Smooth muscle cell (in vitro differentiated cells): ENCODE measurements around the gene FNDC3B. TPM values are rescaled to one million over a fixed set of nuclear protein-coding genes. Genes with fewer than 3 reads are reported as not detected.

Source experiments
- DNase-seq: peaks from one replicate; lab custom pipeline; 2025; ENCODE audit not compliant: unreplicated experiment; lab: John Stamatoyannopoulos, UW
- H2AFZ ChIP-seq: fragments of 200-600 bp; sonication (generic); 2 replicates; pipeline ENCODE4 v1.6.0; 2016; ENCODE audit warnings: antibody characterized with exemption, low read depth, mild to moderate bottlenecking
- H3F3A ChIP-seq: fragments of 200-600 bp; sonication (generic); 2 replicates; pipeline ENCODE4 v1.6.0; 2017; ENCODE audit warnings: antibody characterized with exemption, low read depth
- H3K27ac ChIP-seq: fragments of 200-600 bp; sonication (generic); 2 replicates; pipeline ENCODE4 v1.5.1; 2016; ENCODE audit warnings: low read depth, mild to moderate bottlenecking
- H3K27me3 ChIP-seq: fragments of 200-600 bp; sonication (generic); 2 replicates; pipeline ENCODE4 v1.6.1; 2016; ENCODE audit warnings: low read depth, mild to moderate bottlenecking
- H3K36me3 ChIP-seq: fragments of 200-600 bp; sonication (generic); 2 replicates; pipeline ENCODE4 v1.5.1; 2016; ENCODE audit warnings: low read depth
- H3K4me1 ChIP-seq: fragments of 200-600 bp; sonication (generic); 2 replicates; pipeline ENCODE4 v1.5.1; 2016; ENCODE audit warnings: low read depth
- H3K4me2 ChIP-seq: fragments of 200-600 bp; sonication (generic); 2 replicates; pipeline ENCODE4 v1.6.0; 2016; ENCODE audit warnings: mild to moderate bottlenecking
- H3K4me3 ChIP-seq: fragments of 200-600 bp; sonication (generic); 2 replicates; pipeline ENCODE4 v1.5.1; 2016; ENCODE audit warnings: mild to moderate bottlenecking
- H3K79me2 ChIP-seq: fragments of 200-600 bp; sonication (generic); 2 replicates; pipeline ENCODE4 v1.6.0; 2016; ENCODE audit warnings: low read depth, mild to moderate bottlenecking
- H3K9ac ChIP-seq: fragments of 200-600 bp; sonication (generic); 2 replicates; pipeline ENCODE4 v1.6.0; 2016; ENCODE audit warnings: low read depth
- H3K9me3 ChIP-seq: fragments of 200-600 bp; sonication (generic); replicated peaks from 2 replicates; pipeline ENCODE4 v1.5.1; 2016; ENCODE audit warnings: low read depth
- H4K20me1 ChIP-seq: fragments of 200-600 bp; sonication (generic); 2 replicates; pipeline ENCODE4 v1.6.0; 2016; ENCODE audit warnings: low read depth
- WGBS: methylation state at CpG from one replicate; pipeline ENCODE4 v1.1.7; 2016; ENCODE audit warnings: low lambda C conversion rate; 5-methylcytosine and 5-hydroxymethylcytosine counted together
- polyA plus RNA-seq: library from polyadenylated mRNA; unstranded; fragments of >200 nt; fragmentation: Nextera tagmentation; extraction: Ambion mirVana; gene quantifications from 2 replicates; pipeline ENCODE4 v1.2.1, GENCODE V29; 2016
- total RNA-seq: library from RNA; depleted of rRNA; stranded (reverse); fragments of >200 nt; gene quantifications from 2 replicates; pipeline ENCODE4 v1.2.3, GENCODE V29; 2014
- TF ChIP-seq, protein P1 (sequence below): fragments of 200-600 bp; sonication (generic); IDR thresholded peaks from 2 replicates; pipeline ENCODE4 v1.5.1; 2017; ENCODE audit warnings: borderline replicate concordance, mild to moderate bottlenecking, antibody characterized with exemption; ENCODE audit not compliant: insufficient read depth, poor library complexity, severe bottlenecking

FNDC3B gene
- total and polyA plus RNA-seq, 2 experiments from 2014 or later = 149 to 294 TPM

DNA sequence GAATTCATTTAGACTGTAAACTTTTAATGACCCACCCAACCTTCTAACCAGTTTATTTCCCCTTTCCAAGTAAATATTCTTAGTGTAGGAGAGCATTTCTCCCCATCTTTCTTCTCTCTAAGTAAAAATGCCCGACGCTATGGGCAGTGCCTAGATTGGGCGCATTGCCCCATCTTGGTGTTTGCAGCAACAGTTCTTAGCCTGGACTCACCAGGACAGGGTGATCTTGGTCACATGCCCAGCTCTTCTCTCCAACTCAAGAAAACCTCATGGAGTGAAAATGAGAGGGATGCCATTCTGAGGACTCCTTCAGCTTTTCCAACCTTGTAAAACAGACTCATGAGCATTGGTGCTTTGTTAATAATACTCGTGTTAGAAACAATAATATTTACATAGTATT lies 332.2 kb downstream of the FNDC3B start:
- H3K4me3 ChIP-seq = no peak overlapping the region
- H3K9ac ChIP-seq = no peak overlapping the region
- H3F3A ChIP-seq = peaks cover 29% of the 10 kb centered on the region
- no peak overlapping the region for H3K27ac ChIP-seq
- H3K27me3 ChIP-seq = no peaks in the 10 kb centered on the region
- peaks cover 7% of the 10 kb centered on the region for H3K4me1 ChIP-seq
- peaks cover 99% of the 10 kb centered on the region for H4K20me1 ChIP-seq
- peaks cover 2% of the 10 kb centered on the region for H3K36me3 ChIP-seq
- H3K9me3 ChIP-seq = no peaks in the 10 kb centered on the region
- no peak for DNase-seq
- no peak overlapping the region for H3K4me2 ChIP-seq
- peaks cover 52% of the 10 kb centered on the region for H3K79me2 ChIP-seq
- no peak overlapping the region for H2AFZ ChIP-seq
- WGBS = 97% methylated on average over 4 of the region's 4 CpGs
- TF ChIP-seq, protein P1, sequence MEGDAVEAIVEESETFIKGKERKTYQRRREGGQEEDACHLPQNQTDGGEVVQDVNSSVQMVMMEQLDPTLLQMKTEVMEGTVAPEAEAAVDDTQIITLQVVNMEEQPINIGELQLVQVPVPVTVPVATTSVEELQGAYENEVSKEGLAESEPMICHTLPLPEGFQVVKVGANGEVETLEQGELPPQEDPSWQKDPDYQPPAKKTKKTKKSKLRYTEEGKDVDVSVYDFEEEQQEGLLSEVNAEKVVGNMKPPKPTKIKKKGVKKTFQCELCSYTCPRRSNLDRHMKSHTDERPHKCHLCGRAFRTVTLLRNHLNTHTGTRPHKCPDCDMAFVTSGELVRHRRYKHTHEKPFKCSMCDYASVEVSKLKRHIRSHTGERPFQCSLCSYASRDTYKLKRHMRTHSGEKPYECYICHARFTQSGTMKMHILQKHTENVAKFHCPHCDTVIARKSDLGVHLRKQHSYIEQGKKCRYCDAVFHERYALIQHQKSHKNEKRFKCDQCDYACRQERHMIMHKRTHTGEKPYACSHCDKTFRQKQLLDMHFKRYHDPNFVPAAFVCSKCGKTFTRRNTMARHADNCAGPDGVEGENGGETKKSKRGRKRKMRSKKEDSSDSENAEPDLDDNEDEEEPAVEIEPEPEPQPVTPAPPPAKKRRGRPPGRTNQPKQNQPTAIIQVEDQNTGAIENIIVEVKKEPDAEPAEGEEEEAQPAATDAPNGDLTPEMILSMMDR = no peak

DNA sequence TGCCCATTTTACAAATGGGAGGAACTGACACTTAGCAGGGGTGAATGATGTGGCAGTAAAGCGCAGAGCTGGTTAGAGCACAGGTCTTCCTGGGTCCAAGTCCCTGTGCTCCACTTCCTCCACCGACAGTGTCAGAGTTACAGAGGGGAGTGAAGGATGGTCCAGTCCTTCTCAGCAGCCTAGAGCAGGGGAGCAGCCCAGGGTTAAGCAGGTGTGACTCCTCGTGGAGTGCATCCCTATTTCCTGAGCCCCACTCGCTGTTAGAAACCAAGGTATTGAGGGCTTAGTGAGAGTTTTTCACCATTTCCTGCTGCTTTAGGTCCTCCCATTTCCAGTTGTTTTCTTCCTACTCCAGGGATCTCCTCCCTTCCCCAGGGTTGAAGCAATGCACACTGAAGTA lies 333.5 kb downstream of the FNDC3B start:
- peaks cover 16% of the 10 kb centered on the region for H3F3A ChIP-seq
- peaks cover 63% of the 10 kb centered on the region for H3K79me2 ChIP-seq
- H3K4me1 ChIP-seq = no peaks in the 10 kb centered on the region
- H3K9me3 ChIP-seq = no peaks in the 10 kb centered on the region
- H3K4me3 ChIP-seq = no peak overlapping the region
- no peak overlapping the region for H2AFZ ChIP-seq
- H3K27ac ChIP-seq = no peak overlapping the region
- peaks cover 99% of the 10 kb centered on the region for H4K20me1 ChIP-seq
- TF ChIP-seq, protein P1 = no peak
- H3K27me3 ChIP-seq = no peaks in the 10 kb centered on the region
- peaks cover 7% of the 10 kb centered on the region for H3K36me3 ChIP-seq
- H3K9ac ChIP-seq = no peak overlapping the region
- H3K4me2 ChIP-seq = no peak overlapping the region
- no peak for DNase-seq
- WGBS = 95% methylated on average over 4 of the region's 4 CpGs

DNA sequence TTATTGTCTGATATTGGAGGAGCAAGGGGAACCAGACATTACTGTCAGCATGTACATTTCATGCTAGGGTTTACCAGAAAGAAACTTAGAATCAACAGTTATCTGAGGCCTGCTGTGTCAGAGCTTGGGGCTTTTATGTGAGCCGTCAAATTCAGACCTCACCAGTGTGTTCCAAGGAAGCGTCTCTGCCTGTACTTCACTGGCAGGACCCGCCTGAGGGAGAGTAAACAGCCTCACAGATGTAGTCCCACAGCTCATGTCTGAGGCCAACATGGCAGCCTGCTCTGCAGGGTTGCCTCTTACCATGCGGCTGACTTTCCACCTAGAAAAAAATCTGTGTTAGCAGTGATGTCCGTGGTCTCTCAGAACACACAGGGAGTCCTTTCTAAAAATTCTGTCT lies 334.5 kb downstream of the FNDC3B start:
- H3F3A ChIP-seq = peaks cover 15% of the 10 kb centered on the region
- H3K4me1 ChIP-seq = no peaks in the 10 kb centered on the region
- peaks cover 99% of the 10 kb centered on the region for H4K20me1 ChIP-seq
- peaks cover 60% of the 10 kb centered on the region for H3K79me2 ChIP-seq
- TF ChIP-seq, protein P1 = no peak
- WGBS = 82% methylated on average over 5 of the region's 5 CpGs
- H2AFZ ChIP-seq = no peak overlapping the region
- peaks cover 15% of the 10 kb centered on the region for H3K36me3 ChIP-seq
- H3K27me3 ChIP-seq = no peaks in the 10 kb centered on the region
- no peak overlapping the region for H3K9ac ChIP-seq
- H3K4me2 ChIP-seq = no peak overlapping the region
- no peak overlapping the region for H3K4me3 ChIP-seq
- H3K9me3 ChIP-seq = no peaks in the 10 kb centered on the region
- no peak for DNase-seq
- H3K27ac ChIP-seq = peak overlapping the region; percentile 15

DNA sequence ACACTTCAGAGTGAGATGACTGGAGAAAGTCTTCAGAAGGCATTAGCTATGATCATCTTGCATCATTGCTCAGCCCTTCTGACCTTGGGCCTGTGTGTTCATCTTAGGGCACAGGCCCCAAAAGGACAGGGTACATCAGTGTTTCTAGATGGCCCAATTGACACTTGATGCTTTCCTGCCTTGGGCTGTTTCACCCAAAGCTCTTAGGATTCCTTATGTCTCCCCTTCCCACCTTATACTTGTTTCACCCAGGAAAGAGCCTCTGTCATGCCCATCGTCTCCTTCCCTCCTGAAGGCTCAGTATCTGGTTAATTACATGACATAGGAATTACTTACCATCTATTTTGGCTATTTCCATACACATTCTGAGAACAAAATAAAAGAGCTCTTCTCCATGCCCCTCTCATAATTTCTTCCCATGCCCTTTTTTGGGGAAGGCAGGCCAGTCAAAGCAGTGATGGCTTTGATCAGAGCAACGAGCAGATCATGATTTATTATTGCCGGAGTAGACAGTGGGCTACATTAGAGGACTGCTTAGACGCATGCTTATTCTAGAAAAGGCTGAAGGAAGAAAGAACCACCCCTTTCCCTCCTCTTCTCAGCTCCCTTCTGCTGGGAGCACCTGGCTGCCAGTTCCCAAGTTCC lies 335.9 kb downstream of the FNDC3B start:
- H3K9me3 ChIP-seq = no peaks in the 10 kb centered on the region
- WGBS = 95% methylated on average over 4 of the region's 4 CpGs
- H3K4me2 ChIP-seq = no peak overlapping the region
- H3K9ac ChIP-seq = no peak overlapping the region
- TF ChIP-seq, protein P1 = no peak
- H3K27ac ChIP-seq = no peak overlapping the region
- no peaks in the 10 kb centered on the region for H3K4me1 ChIP-seq
- H3K36me3 ChIP-seq = peaks cover 25% of the 10 kb centered on the region
- DNase-seq = no peak
- H3K79me2 ChIP-seq = peaks cover 59% of the 10 kb centered on the region
- no peak overlapping the region for H3K4me3 ChIP-seq
- no peak overlapping the region for H2AFZ ChIP-seq
- peaks cover 100% of the 10 kb centered on the region for H4K20me1 ChIP-seq
- H3K27me3 ChIP-seq = no peaks in the 10 kb centered on the region
- H3F3A ChIP-seq = peaks cover 13% of the 10 kb centered on the region
